Fibroblast of skin of scalp (primary cell): ENCODE results near the gene ERGIC2.

ENCODE experiments used
- DNase-seq: peaks from one replicate; pipeline ENCODE4 v3.0.0-alpha.2; 2013

ERGIC2 gene

GRCh38 chr12:29374012-29374411 is 7.0 kb downstream of the ERGIC2 start:
- DNase-seq: no peak

GRCh38 chr12:29365091-29365490 is 15.9 kb downstream of the ERGIC2 start:
- no peak for DNase-seq

- no peak for DNase-seq
Measured at GRCh38 chr12:29354954-29355353, 26.0 kb downstream of the ERGIC2 start.

- DNase-seq: peak; percentile 49
Measured at GRCh38 chr12:29350080-29350479, 30.9 kb downstream of the ERGIC2 start.

GRCh38 chr12:29346769-29347421 is 34.1 kb downstream of the ERGIC2 start:
- DNase-seq: no peak

GRCh38 chr12:29343022-29343799 is 37.8 kb downstream of the ERGIC2 start:
- DNase-seq: no peak

GRCh38 chr12:29337325-29337724 is 43.6 kb downstream of the ERGIC2 start:
- DNase-seq: no peak

- peak; percentile 42 for DNase-seq
Measured at GRCh38 chr12:29334937-29335336, 46.0 kb downstream of the ERGIC2 start.

GRCh38 chr12:29333178-29333577 is 47.8 kb downstream of the ERGIC2 start:
- DNase-seq: no peak

- no peak for DNase-seq
Measured at GRCh38 chr12:29329411-29329810, 51.6 kb downstream of the ERGIC2 start.

- no peak for DNase-seq
Measured at GRCh38 chr12:29322157-29322556, 58.8 kb downstream of the ERGIC2 start.

GRCh38 chr12:29320295-29321085 is 60.5 kb downstream of the ERGIC2 start:
- peak; percentile 77 for DNase-seq

- peak; percentile 80 for DNase-seq
Measured at GRCh38 chr12:29317556-29318363, 63.2 kb downstream of the ERGIC2 start.

GRCh38 chr12:29316752-29317151 is 64.2 kb downstream of the ERGIC2 start:
- peak; percentile 28 for DNase-seq

GRCh38 chr12:29314416-29314815 is 66.6 kb downstream of the ERGIC2 start:
- no peak for DNase-seq

GRCh38 chr12:29310899-29311298 is 70.1 kb downstream of the ERGIC2 start:
- no peak for DNase-seq

- DNase-seq: peak; percentile 19
Measured at GRCh38 chr12:29309320-29309902, 71.6 kb downstream of the ERGIC2 start.

- DNase-seq: no peak
Measured at GRCh38 chr12:29306682-29307081, 74.3 kb downstream of the ERGIC2 start.

- no peak for DNase-seq
Measured at GRCh38 chr12:29306266-29306665, 74.7 kb downstream of the ERGIC2 start.

- no peak for DNase-seq
Measured at GRCh38 chr12:29304388-29304787, 76.6 kb downstream of the ERGIC2 start.

- DNase-seq: no peak
Measured at GRCh38 chr12:29301114-29301513, 79.9 kb downstream of the ERGIC2 start.

- DNase-seq: no peak
Measured at GRCh38 chr12:29299633-29300032, 81.3 kb downstream of the ERGIC2 start.
